Activated CD8-positive, alpha-beta memory T cell treated with anti-CD3 and anti-CD28 coated beads for 1 hour (primary cell): ENCODE data around the gene KCNQ1.

Experiments used
- DNase-seq, 2 donors: peaks; one replicate each; pipeline ENCODE4 v3.0.0-alpha.2; 2020; ENCODE audit warnings: low read depth in 1 of 2; ENCODE audit errors: extremely low read depth in 1 of 2

Gene KCNQ1

DNA sequence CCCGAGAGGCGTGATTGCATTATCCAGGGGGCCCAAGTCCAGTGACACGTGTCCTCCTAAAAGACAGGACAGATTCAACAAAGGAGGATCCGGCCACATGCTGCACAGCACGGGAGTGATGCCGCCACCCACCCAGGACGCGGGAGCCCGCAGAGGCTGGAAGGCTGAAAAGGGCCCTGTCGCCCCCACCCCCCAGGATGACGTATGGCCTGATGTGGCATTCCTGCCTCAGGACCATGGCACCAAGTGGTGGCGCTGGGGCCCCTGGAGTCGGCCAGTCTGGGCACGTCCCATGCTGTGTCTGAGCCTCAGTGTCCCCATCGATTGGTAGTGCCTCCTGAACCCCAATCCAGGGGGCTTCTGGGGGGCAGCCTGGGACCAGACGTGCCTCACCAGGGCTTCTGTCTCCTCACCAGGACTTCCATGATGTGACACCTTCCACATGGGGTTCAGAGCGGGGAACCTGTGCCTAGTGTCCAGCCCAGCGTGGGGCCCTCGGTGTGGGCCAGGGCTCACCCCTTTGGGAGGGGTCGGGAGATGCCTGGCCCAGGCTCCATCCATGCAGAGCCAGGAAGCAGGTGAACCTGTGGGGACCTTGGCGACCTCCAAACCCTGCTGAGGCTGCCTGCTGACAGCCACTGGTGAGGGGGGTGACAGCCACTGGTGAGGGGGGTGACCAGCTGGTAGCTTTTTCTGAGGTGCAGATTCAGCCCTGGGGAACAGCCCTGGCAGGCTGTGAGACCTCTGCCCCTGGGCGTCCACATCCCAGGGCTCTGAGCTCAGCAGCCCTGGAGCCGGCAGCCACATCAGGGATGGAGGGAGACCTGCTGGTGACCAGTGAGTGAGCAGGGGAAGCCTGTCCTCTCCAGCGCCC, 75.3 kb downstream of the KCNQ1 start:
- no peak for DNase-seq

GRCh38 chr11:2520736-2521035, 75.9 kb downstream of the KCNQ1 start:
- no peak for DNase-seq

DNA sequence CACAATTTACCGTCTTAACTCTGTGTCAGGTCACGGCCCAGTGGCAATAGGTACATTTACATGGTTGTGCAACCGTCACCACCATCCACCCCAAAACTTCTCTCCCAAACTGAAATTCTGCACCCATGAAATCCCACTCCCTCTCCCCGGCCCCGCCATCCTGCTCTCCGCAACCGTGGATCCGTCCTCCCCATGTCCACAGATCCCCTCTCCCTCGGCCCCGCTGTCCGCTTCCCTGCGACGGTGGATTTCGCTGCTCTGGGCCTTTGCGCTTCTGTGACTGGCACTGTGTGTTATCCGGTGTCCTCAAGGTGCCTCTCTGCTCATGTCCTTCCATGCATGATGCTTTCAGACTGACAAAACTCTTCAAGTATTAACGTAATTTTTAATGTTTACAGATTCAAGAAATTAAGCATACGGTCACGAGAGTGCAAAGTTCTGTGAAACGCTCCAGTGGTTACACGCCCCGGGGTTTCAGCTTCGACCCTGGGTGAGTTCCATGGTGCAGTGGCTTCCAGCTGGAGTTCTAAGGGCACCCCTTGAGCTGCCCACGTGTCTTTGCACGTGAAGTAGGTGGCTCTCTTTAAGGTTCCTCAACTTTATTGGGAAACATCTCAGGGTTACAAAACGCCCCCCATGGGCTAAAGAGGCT, 76.4 kb downstream of the KCNQ1 start:
- DNase-seq, result no peak

DNA sequence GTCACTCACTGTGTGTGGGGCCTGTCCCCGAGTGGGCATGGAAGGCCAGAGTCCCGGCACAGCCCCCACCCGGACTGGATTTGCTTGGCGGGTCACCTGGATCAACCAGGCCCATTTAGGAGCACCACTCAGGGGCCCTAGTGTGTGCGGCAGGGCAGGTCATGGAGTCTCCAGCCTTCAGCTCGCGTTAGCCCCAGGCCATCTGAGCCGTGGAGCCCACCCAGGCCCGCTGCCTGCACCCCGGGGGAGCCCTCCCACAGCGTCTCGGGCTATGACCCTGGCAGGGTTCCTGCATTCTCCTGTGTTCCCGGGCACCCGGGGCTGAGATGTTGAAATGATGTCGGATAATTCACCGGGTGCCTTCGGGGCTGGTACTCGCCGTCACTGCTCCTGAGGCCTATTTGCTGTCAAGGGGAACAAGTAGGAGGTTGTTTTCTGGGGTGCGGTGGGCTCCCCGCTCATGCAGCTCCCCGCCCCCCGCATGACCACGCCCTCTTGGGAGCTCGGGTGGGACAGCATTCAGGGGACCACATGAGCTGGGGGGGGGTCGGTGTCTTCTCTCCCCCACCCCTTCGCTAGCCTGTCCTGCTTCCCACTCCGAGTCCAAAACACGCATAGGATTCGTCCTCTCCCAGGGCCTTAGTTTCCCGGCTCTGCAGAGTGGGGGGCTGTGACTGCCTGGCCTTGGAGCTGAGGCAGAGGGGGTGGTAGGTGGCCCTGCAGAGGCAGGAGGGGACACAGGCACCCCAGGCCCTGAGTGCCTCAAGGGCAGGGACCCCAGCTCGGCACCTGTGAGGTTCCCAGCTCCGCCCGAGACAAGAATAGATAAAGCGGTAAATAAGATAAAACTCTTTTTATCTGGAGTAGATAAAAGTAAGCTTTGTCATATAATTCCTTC, 77.2 kb downstream of the KCNQ1 start:
- DNase-seq, result no peak

DNA sequence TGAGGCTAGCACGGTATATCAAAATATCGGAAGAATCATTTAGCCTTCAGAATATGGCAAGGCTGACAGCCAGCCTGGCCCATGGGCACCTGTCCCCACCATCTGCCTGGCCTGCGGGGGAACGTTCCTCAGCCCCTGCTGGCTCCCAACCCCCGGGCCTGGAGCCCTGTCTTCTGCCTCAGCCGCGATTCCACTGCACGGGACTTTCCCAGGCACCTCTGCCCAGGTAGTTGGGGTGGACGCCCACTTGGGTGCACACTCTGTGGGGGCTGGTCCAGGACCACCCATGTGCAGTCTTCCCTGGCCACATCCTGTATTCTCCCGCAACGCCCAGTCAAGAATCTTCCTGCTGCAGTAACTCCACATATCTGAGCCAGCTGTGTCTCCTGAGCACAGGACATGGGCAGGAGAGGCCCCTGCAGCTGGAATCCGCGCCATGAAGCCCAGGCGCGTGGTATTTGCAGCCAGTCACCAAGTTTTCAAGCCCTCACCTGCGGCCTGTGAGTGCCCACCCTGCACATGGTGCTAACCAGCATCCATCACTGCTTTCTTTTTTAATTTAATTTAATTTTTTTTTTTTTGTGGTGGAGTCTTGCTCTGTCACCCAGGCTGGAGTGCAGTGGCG, 77.9 kb downstream of the KCNQ1 start:
- no peak for DNase-seq

DNA sequence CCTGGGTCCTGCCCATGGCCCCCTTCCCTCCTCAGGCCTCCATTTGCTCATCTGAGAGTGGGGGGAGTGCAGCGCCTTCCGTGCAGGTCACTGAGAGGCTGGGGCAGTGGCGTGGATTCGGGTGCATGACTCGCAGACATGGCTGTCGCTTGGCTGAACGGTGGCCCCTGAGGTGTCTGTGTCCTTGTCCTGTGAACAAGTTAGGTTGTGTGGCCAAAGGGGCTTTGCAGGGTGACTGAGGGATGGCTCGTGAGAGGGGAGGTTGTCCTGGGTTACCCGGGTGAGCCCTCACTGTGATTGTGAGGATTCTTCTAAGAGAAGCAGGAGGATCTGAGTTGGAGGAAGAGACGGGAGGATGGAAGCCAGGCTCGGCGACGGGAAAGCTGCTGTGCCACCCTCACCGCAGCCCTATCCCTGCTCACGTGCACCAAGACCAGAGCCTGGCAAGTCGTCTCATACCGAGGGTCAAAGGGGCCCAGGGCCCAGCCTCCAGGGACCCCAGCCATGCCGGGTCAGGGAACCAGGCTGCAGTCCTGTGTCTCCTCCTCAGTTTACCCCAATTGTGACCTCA, 79.1 kb downstream of the KCNQ1 start:
- DNase-seq, result no peak

DNA sequence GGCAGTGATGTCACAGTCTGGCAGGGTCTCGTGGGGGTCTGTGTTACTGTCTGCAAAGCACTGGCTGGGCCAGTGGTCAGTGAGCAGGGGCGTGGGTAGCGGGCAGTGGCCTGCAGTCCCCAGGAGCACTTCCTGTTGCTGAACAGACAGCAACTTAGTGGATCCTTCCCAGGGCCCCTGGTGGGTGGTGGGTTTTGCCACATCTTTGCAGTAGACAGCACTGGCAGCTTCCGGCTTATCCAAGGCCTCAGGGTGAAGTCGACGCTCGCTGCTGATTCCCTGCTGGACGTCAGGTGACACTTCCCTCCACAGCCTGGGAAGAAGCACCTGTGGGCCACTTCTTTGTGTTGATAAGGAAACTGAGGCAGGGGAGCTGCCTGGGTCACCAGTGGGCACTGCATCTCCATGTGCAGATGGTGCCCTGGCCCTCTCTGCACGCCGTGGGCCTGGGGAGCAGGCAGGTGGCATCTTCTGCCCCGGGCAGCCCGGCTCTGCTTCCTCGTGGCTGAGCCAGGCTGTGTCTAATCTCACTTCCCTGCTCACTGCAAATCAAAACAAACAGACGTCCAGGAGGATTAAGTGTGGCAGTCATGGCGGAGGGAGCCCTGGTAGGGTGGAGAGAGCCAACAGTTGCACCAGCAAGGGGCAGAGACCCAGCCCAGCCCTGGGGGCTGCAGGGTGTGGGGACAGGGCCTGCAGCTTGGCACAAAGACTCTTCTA, 79.8 kb downstream of the KCNQ1 start:
- no peak for DNase-seq

DNA sequence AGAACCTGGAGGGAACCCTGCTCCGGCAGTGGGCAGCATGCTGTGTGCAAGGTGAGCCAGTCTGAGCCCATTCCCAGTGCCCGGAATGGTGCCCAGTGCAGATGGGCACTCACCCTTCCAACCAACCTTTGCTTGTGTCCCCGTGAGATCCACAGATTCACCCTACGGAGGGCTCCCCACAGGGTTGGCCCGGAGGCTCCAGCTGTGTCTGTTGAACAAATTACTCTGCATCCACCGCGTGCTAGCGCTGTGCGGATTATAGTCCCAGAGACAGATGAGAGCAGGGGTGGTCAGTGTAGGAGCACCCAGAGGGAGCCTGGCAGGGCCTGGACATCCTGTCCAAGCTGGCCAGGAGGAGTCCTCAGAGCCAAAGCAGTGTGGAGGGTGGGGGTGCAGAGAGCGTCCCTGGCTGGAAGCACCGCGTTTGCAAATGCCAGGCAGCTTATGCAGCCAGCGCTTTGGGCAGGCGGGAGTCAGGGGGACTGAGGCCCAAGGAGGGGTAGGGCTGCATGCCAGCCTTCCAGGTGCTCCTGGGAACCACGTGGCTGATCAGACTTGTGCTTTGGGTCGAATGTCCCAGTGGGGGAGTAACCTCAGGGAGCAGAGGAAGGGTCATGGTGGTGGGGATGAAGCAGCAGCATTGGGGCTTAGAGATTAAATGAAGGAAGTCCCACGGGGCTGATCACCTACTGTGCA, 80.5 kb downstream of the KCNQ1 start:
- DNase-seq, result no peak

DNA sequence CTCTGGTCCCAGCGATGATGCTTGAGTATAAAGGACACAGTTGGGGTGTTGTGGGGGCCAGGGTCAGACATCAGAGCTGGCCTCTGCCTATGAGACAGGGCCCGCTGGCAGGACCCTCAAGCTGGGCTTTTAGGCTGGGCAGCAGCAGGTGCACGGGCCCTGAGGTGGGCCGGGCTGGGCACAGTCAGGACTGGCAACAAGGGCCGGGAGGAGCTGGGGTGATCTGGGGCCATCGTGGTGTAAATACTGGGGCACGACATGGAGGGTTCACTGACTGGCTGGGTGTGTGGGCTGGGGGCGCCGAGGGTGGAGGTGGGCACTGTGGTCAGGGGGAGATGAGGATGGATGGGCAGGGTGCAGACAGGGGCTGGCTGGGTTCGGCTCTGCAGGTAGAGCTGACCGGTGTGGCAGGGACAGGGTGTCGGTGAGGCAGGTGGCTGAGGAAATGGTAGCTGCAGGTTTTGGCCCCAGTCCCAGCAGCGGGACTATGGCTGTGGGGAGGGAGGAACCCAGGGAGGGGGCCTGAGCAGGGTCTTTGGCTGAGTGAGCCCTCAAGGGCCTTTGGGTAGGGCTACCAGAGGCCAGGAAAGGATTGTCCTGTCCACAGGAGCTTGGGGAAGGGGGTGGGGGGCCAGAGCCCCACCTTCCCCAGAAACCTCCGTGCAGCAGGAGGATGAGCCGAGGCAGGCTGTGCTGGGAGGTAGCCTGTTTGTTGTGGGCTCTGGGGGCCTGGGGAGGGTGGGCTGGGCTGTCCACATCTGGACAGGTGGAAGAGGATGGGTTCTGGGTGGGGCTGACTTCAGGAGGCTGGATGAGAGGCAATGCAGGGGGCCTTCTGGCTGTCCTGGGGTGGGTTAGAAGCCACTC, 81.4 kb downstream of the KCNQ1 start:
- no peak for DNase-seq

GRCh38 chr11:2526808-2527381, 82.1 kb downstream of the KCNQ1 start:
- DNase-seq, result no peak

DNA sequence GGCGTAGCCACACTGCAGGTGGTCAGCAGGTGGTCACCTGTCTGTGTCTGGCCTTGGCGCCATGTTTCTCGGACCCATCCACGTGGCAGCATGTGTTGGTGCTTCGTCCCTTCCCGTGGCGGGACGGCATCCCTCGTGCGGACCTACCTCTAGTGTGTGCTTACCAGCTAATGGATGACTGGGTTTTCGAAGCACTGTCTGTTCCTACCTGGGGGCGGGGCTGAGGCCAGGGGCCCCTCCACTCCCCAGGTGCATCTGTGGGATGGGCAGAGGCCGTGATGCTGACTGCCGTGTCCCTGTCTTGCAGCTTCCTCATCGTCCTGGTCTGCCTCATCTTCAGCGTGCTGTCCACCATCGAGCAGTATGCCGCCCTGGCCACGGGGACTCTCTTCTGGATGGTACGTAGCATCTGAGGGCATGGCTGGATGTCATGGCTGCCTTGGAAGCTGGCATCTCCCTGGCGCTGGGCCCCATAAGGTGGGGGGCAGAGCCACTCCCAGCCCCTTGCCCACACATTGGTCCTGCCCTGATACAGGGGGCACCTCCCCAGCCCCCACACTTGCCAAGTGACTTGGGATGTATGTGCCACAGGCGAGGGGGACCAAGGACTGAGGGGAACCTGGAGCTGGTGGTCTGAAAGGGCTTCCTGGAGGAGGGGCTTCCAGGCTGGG, 82.9 kb downstream of the KCNQ1 start:
- no peak for DNase-seq

GRCh38 chr11:2528301-2529050, 83.7 kb downstream of the KCNQ1 start:
- no peak for DNase-seq

GRCh38 chr11:2529173-2529572, 84.4 kb downstream of the KCNQ1 start:
- no peak for DNase-seq

- no peak for DNase-seq
Measured at GRCh38 chr11:2529636-2530035, 84.8 kb downstream of the KCNQ1 start.

DNA sequence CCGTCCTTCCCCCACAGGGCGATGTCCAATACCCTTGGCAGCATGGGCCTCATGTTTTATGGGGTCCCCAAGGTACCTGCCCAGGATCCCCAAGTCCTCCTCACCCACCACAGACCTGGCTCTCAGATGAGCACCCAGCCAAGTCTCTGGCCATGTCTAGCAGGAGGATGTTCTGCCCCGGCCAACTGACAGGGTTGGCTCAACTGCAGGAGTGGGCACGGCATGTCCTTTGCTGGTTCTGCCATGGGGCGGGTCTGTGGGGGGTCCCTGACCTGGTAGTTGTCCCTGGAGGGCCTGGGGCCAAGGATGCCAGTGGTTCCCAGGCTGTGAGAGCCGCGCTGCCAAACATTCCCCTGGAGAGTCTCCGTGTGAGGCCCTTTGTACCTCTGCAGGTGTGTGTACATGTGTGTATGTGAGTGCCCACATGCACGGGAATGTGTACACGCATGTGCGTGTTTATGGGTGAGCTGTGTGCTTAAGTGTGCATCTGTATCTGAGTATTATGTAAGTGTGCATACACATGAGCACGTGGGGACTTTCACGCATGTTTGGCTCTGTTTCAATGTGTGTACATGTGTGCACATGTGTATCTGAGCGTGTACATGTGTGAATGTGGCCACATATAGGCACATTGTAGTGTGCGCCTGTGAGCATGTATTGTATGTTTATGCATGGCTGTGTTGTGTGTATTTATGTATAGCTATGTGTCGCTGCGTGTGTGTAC, 85.5 kb downstream of the KCNQ1 start:
- DNase-seq, result no peak

DNA sequence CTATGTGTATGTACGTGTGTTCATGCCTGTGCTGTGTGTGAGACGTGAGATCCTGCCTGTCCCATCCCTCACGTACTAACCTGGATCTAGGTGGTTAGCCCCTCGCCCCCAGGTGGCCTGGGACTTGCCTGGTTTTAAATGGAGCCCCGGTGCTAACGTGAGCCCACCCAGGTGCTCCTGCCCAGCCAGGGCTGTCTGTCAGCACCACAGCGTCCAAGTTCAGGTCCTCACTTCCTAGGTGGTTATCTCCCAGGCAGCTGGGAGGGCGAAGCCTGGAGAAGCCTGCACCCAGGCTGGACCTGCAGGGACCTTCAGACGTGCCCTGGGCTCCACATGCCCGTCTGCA, 86.0 kb downstream of the KCNQ1 start:
- DNase-seq, result no peak
